Suppressor macrophage (primary cell): ENCODE results near the gene ASB2.

Experiments
- DNase-seq, 4 experiments: peaks; one replicate each; pipeline ENCODE4 v3.0.0-alpha.2; 2020 to 2022

The ASB2 gene

GRCh38 chr14:94000267-94000666 is 23.9 kb upstream of the ASB2 start:
- DNase-seq = no peak

GRCh38 chr14:93999573-93999972 is 23.2 kb upstream of the ASB2 start:
- no peak for DNase-seq

- no peak for DNase-seq
Measured at GRCh38 chr14:93998871-93999403, 22.6 kb upstream of the ASB2 start.

GRCh38 chr14:93997916-93998870 is 21.8 kb upstream of the ASB2 start:
- peak in 1 of 4 experiments; percentile 29 for DNase-seq

- DNase-seq = no peak
Measured at GRCh38 chr14:93997082-93997481, 20.7 kb upstream of the ASB2 start, which contains the start of gene CCDC197. Gene CCDC197, plus strand, starts transcription at chr14:93997301. Its CDS starts 831 bp downstream, at chr14:93998132.

GRCh38 chr14:93996130-93996695 is 19.8 kb upstream of the ASB2 start:
- DNase-seq = no peak

- peak; percentile 57 to 77 (median 70) for DNase-seq
Measured at GRCh38 chr14:93994919-93995682, 18.7 kb upstream of the ASB2 start.

- no peak for DNase-seq
Measured at GRCh38 chr14:93993382-93993781, 17.0 kb upstream of the ASB2 start.

- DNase-seq = no peak
Measured at GRCh38 chr14:93991649-93992048, 15.3 kb upstream of the ASB2 start.

GRCh38 chr14:93991212-93991611 is 14.8 kb upstream of the ASB2 start:
- no peak for DNase-seq

- DNase-seq = peak; percentile 44 to 82 (median 73)
Measured at GRCh38 chr14:93989939-93990338, 13.6 kb upstream of the ASB2 start.

- DNase-seq = no peak
Measured at GRCh38 chr14:93987815-93988476, 11.6 kb upstream of the ASB2 start.

- DNase-seq = no peak
Measured at GRCh38 chr14:93987376-93987775, 11.0 kb upstream of the ASB2 start.

- DNase-seq = peak in 3 of 4 experiments; percentile 12 to 62 (median 31)
Measured at GRCh38 chr14:93986955-93987354, 10.6 kb upstream of the ASB2 start.

GRCh38 chr14:93984987-93985410 is 8.6 kb upstream of the ASB2 start:
- DNase-seq = peak in 3 of 4 experiments; percentile 26 to 70 (median 57)

GRCh38 chr14:93984070-93984469 is 7.7 kb upstream of the ASB2 start:
- no peak for DNase-seq

- peak in 2 of 4 experiments; percentile 31 to 47 for DNase-seq
Measured at GRCh38 chr14:93982230-93983007, 6.0 kb upstream of the ASB2 start.

GRCh38 chr14:93981316-93982229 is 5.2 kb upstream of the ASB2 start:
- no peak for DNase-seq

- DNase-seq = no peak
Measured at GRCh38 chr14:93980456-93981201, 4.3 kb upstream of the ASB2 start.
